DND-41 (cell line): ENCODE measurements around the gene GRIN3B.

ENCODE experiments used
- EZH2 ChIP-seq: IDR thresholded peaks from 3 replicates; pipeline ENCODE4 v1.6.1; 2012; ENCODE audit warnings: borderline replicate concordance, low read depth, mild to moderate bottlenecking, moderate library complexity, low read length, inconsistent platforms; ENCODE audit not compliant: severe bottlenecking
- TF ChIP-seq, protein P1 (sequence below): IDR thresholded peaks from 2 replicates; pipeline ENCODE4 v1.5.1; 2012; ENCODE audit warnings: borderline replicate concordance, low read length, moderate library complexity, mild to moderate bottlenecking; ENCODE audit not compliant: poor library complexity, severe bottlenecking; ENCODE audit errors: extremely low read depth

GRCh38 chr19:993831-994393, 6.3 kb upstream of the GRIN3B start:
- no peak for TF ChIP-seq EZH2
- TF ChIP-seq, protein P1, sequence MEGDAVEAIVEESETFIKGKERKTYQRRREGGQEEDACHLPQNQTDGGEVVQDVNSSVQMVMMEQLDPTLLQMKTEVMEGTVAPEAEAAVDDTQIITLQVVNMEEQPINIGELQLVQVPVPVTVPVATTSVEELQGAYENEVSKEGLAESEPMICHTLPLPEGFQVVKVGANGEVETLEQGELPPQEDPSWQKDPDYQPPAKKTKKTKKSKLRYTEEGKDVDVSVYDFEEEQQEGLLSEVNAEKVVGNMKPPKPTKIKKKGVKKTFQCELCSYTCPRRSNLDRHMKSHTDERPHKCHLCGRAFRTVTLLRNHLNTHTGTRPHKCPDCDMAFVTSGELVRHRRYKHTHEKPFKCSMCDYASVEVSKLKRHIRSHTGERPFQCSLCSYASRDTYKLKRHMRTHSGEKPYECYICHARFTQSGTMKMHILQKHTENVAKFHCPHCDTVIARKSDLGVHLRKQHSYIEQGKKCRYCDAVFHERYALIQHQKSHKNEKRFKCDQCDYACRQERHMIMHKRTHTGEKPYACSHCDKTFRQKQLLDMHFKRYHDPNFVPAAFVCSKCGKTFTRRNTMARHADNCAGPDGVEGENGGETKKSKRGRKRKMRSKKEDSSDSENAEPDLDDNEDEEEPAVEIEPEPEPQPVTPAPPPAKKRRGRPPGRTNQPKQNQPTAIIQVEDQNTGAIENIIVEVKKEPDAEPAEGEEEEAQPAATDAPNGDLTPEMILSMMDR: no peak
